Activated effector memory CD4-positive, alpha-beta T cell treated with Interleukin-2 at 50 U/mL for 16 hours (primary cell): ENCODE measurements around the gene ACOXL.

Experiments used
- DNase-seq: peaks from one replicate; pipeline ENCODE4 v3.0.0-alpha.2; 2020

The ACOXL gene

DNA sequence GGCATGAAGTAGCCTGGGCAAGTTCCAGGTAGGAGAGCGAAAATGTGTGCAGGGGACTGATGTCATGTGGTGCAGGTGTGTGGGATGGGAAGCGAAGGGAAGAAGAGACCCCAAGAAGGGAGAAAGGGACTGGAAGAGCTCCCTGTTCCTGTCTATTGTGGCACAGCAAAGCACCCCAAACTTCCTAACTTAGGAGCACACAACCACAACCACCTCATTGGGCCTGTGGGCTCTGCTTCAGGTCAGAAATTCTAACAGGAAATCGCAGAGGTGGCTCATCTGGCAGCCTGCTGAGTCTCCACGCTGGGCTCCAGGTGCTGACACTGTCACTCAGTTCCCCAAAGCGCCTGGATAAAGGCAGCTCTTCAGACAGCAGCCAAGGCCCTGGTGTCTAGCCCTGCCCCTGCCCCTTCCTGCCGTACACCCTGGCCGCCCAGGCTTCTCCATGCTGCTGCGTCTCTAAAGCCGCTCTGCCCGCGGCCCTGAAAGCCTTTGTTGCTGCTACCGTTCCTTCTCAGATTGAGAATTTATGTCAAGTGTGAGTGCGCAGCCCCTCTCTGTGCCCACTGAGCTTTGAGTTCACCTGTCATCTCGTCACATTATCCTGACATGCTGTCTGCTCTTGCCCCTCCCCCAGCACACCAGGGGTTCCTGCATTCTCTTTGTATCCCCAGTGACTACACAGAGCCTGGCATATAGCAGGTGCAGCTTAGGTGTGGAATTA lies 248.1 kb downstream of the ACOXL start:
- no peak for DNase-seq

DNA sequence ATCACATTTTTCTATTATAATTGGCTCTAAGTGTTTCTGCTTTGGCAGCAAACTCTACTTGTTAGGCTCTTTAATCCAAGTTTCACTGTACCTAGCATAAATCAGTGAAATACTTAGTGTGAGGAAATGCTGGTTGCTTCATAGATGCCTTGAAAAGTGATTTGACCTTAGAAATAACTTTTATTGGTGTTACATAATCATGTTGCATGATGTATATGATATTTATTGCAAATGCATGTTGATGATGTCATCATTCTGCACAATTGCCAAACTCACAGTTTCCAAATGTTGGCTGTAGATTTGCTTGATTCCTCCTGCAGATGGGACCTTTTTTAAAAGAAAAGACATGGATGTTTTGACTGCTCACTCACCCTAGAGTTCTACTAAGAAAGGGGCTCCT lies 250.8 kb downstream of the ACOXL start:
- no peak for DNase-seq

DNA sequence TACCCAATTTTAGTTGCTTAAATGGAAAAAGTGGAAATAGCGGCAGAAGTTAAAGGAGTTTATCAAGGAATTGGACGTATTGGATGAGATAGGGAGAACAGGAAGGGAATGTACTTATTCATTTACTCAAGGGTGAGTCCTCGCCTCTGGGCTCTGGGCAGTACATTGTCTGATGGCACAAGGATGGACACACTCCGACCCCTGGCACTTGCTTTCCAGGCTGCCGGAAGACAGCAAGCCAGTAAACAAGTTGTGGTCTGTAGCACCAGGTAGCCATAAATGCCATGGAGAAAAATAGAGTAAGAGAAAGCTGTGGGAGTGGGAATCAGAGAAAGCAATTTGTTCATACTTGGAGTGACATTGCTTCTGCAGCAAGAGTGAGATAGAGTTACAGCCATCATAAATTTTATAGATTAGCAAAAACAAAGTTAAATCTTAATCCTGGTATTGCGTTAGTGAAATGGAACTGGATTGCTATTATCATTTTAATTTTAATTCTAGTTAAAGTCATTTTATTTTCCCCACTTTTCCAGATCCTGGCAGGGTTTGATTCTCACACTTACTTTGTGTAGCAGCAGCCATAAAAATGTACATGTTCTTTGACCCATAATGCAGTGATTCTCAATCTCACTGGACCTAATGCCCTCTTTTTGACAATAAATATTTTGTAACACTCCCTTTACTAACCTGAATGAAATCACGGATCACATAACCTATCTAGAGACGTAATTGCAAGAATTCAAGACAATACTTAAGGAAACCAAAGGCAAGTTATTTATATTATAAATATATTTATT lies 252.5 kb downstream of the ACOXL start:
- DNase-seq = no peak

DNA sequence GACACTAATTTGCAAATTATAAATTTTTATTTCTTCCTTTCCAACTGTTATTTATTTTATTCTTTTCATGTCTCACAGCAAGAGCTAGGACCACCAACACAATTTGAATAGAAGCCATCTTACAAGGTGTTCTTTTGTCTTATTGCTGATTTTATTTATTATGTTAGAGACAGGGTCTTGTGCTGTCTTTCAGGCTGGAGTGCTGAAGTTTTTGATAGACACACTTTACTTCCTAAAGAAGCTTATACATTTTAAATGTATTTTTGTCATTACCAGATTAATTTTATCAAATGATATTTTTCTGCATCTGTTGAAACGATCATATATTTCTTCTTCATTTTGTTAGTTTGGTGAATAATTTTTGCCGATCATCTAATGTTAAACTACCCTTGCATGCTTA lies 258.1 kb downstream of the ACOXL start:
- no peak for DNase-seq

DNA sequence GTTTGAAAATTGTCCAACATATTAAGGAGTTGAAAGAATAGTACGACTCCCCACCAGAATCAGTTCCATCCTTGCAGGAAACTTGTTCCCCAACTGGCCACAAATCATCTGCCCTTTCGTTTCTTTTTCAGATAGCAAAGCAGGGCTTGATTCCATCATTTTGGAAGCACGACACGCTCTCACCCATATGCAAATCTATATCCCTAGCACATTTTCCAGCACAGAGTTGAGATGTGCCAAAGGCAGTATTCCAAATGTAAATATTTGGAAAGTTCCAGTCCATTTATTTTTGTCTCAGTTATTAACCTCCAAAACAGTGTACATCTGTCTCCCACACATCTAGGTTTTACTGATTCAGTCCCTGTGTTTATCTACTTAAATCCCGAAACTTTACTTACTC lies 259.5 kb downstream of the ACOXL start:
- DNase-seq = no peak

GRCh38 chr2:110992886-110993285 lies 260.5 kb downstream of the ACOXL start:
- DNase-seq = no peak

DNA sequence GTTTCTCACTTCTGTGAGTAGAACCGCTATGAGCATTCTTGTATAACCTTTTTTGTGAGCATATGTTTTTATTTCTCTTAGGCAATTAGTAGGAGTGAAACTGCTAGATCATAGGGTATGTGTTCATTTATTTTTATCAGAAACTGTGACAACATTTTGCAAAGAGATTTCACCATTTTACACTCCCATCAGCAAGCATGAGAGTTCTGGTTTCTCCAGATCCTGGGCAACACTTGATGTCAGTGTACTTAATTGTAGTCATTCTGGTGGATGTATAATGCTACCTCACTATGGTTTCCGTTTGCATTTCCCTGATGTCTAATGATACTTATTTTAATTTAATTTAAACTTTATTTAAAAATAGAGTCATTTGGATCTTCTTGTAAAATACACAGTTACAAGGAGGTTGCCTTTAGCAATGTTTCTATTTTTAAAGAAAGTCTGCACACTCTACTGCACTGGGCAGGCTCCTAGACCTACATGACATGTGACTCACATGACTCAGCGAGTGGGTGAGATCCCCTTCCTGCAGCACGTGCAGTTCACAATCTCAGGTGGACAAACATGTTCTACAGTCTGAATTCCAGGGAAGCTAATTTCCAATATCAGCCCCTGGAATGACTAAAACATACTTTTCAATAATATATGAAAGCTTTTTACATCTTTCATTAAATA lies 261.3 kb downstream of the ACOXL start:
- no peak for DNase-seq

DNA sequence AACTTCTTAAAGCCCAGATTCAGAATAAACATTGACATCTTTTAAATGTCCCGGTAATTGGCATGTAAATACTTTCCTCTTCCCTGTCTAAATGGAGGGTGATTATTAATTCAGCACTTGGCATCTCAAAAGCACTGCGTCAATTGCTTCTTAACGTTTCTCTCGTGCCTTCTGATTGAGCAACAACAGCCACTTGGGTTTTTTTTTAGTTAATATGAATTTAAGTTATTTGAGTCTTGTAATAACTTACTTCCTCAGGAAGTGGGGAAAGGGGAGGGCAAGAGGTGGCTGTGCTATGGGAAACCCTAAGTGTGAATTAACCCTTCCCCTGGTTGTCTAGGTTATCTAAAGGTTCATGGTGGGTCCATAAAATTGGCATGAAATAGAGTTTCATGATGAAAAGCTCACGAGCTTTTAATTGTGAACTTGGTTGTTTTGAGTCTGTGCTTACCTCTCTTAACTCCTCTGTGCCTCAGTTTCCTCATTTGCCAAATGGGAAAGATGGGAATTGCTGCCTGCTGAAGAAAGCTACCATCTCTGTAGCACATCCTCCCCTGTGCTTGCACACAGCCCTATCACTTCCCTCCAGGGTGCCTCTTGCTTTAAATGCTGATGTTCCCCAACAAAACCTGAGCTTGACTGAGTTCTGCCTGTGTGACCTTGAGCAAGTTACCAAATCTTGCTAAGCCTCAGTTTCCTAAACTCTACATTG lies 262.0 kb downstream of the ACOXL start:
- DNase-seq = no peak

GRCh38 chr2:110995911-110996310 lies 263.5 kb downstream of the ACOXL start:
- no peak for DNase-seq

DNA sequence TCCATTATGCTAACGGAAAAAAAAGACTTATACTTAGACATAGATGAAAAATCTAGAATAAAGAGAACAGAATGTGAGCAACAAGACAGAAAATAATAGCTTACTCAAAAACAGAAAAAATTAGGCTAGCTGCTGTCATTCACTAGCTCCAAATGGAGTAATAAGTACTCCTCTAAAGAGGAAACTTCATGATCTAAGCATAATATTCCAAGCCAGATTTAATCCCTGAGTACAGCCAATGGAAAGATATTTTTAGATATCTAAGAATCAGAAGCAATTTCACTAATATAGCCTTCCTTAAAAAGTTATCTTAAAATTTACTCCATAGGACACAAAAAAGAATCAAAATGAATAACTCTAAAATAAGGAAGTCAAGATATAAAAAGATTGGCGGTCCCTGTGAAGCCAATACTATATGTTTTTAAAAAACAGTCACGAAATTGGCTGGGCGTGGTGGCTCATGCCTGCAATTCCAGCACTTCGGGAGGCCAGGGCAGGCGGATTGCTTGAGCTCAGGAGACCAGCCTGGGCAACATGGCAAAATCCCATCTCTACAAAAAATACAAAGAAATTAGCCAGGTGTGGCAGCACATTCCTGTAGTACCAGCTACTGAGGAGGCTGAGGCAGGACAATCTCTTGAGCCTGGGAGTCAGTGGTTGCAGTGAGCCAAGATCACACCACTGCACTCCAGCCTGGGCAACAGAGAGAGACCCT lies 265.1 kb downstream of the ACOXL start:
- no peak for DNase-seq

DNA sequence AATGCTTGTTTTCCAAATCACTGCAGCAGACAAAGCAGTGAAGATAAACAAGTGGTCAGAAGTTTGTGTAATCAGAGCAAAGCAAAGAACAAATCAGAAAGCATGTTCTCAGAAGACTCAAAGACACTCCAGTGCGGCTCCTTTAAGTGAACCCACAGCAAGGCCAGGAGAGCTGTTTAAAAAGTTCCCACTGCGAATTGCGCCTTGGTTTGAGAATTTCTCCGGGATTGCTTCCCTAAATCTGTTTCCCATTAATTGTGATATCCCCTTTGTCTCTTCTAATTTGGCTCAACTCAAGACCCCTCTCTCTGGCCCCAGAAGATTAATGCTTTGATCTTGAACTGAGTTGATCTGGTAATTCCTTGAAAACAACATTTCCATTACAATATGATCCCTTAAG lies 265.9 kb downstream of the ACOXL start:
- DNase-seq = no peak

- DNase-seq = no peak
Observed at GRCh38 chr2:110999626-111000025, 267.3 kb downstream of the ACOXL start.

- no peak for DNase-seq
Observed at GRCh38 chr2:111005307-111005706, 272.9 kb downstream of the ACOXL start.

DNA sequence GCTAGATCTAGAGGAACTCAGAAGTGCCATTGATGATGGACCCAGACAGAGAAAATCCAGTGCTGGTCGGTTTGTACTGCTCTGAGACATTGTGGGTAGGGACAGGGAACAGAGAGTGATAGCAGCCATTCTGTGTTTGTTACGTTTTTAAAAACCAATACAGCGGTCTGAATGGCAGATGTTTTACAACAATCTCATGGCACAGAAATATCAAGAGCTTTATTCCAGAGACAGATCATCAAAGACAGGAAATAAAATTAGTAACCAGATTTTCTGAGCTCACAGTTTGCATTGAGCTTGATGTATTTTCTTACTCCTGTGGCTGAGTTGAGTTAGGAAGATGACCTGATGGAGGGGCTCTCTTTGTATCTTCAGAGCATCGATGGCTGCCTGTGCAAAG lies 273.4 kb downstream of the ACOXL start:
- no peak for DNase-seq

DNA sequence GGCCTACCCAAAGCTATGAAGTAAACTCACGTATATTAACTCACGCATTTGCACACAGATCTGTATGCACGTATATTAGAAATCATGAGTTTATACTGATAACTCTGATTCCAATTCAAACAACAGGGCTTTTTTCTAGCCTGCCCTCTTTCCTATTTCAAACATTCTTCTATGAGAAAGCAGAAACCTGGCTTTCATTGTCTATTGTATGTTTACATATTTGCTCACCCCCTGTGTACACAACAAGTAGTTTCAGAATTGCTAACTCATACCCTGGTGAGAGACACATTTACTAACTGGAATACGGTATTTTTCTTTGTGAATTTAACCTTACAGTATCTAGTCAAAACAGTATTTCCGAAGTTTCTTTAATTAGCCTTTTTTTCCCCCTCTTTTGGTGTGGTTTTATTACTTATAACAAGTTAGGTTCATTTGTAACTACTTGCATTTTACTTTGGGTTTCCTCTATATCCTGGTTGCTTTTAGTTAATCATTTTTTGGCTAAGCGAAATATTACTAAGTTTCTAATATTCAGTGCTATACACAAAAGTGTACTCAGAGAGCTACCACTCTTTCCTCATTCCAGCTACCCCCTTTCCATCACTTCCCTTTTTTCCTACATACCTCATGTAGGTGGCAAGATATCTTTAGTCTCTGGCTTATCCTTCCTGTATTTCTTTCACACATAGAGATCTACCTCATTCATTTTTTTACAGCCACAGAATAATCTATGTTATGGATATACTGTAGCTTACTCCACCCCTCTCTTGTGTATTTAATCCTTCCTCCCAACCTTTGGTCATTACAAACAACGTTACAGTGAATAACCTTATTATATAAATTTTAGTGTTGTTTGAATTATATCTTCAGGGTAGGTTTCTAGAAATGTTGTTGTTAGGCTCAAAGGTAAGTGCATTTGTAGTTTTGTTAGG lies 275.6 kb downstream of the ACOXL start:
- no peak for DNase-seq

DNA sequence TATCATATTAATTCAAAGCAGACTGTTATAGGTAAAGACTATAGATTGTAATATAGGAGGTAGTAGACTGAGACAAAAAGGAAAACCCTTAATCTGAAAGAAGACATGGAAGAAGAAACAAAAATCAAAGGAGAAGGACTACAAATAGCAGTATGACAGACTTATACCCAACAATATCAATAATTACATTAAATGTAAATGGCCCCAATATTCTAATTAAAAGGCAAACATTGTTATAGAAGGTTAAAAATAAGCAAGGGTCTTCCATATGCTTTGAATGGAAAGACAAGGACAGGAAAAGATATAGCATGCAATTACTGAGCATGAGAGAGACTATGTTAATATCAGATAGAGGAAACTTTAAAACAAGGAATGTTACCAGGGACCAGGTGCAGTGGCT lies 278.8 kb downstream of the ACOXL start:
- DNase-seq = no peak

- no peak for DNase-seq
Observed at GRCh38 chr2:111015283-111015995, 283.1 kb downstream of the ACOXL start.

- DNase-seq = no peak
Observed at GRCh38 chr2:111017034-111017622, 284.8 kb downstream of the ACOXL start.

DNA sequence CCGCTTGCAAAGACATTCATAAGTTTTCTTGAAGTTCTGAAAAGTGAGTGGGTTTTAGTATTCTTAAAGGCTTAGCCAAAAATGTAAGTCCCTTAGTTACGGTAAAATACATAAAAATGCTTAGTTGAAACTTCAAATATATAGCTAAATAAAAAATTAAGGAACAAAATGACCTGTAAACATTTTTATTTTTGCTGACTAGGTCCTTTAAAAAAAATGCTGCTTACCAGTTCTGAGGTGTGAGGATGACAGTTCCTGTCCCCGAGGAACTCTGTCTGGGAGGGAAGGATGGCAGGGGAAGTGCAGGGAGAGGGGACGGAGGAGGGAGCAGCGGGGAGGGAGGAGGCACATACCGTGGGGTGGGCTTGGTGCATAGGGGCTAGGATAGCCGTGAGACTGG lies 285.5 kb downstream of the ACOXL start:
- DNase-seq = no peak

GRCh38 chr2:111019381-111019780 lies 287.0 kb downstream of the ACOXL start:
- no peak for DNase-seq
